Stimulated activated naive CD8-positive, alpha-beta T cell treated with anti-CD3 and anti-CD28 coated beads, Interleukin-15, amount 100 ng/mL, for 72 hours (primary cell): ENCODE measurements around the gene CFAP74.

Source experiments
- ATAC-seq: fragments of 150-1000 bp; cut with Tn5 transposase; 2 replicates; pipeline ENCODE4 v1.10.0; 2021; ENCODE audit warnings: mild to moderate bottlenecking, moderate library complexity
- DNase-seq, 2 donors: peaks; one replicate each; pipeline ENCODE4 v3.0.0; 2021 to 2022
- H3K27ac Mint-ChIP-seq, 2 donors: one replicate each; pipeline ENCODE4 v1.8.0; 2022; ENCODE audit warnings: mild to moderate bottlenecking in 2 of 2, mixed read lengths in 2 of 2, moderate library complexity in 2 of 2
- H3K27me3 Mint-ChIP-seq: one replicate; pipeline ENCODE4 v1.8.0; 2022; ENCODE audit warnings: mixed read lengths
- H3K4me1 Mint-ChIP-seq: one replicate; pipeline ENCODE4 v1.8.0; 2022; ENCODE audit warnings: mild to moderate bottlenecking, mixed read lengths
- H3K4me3 Mint-ChIP-seq, 2 donors: one replicate each; pipeline ENCODE4 v1.8.0; 2022; ENCODE audit warnings: mild to moderate bottlenecking in 2 of 2, mixed read lengths in 2 of 2, moderate library complexity in 1 of 2
- H3K9me3 Mint-ChIP-seq, 2 donors: one replicate each; pipeline ENCODE4 v1.8.0; 2022; ENCODE audit warnings: mixed read lengths in 2 of 2

Gene CFAP74

DNA sequence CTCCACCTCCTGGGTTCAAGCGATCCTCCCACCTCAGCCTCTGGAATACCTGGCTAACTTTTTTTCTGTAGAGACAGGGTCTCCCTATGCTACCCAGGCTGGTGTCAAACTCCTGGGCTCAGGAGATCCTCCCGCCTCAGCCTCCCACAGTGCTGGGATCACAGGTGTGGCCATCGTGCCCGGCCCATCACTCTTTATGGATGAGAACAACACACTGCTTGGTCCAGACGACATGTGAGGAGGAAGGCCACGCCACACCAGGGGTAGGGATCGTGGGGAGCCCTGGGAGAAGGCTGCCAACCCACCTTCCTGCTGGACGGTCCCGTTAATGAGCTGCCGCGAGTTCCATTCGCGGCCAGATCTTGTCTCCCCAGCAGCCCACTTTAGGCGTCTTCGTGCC, 10.6 kb upstream of the CFAP74 start:
- Mint-ChIP-seq H3K27me3 (peaks cover 70% of the 10 kb centered on the region), H3K9me3 (no peaks in the 10 kb centered on the region), H3K27ac (no peak overlapping the region), H3K4me1 (peaks cover 6% of the 10 kb centered on the region), H3K4me3 (no peak overlapping the region)
- DNase-seq: no peak
- ATAC-seq: no peak

DNA sequence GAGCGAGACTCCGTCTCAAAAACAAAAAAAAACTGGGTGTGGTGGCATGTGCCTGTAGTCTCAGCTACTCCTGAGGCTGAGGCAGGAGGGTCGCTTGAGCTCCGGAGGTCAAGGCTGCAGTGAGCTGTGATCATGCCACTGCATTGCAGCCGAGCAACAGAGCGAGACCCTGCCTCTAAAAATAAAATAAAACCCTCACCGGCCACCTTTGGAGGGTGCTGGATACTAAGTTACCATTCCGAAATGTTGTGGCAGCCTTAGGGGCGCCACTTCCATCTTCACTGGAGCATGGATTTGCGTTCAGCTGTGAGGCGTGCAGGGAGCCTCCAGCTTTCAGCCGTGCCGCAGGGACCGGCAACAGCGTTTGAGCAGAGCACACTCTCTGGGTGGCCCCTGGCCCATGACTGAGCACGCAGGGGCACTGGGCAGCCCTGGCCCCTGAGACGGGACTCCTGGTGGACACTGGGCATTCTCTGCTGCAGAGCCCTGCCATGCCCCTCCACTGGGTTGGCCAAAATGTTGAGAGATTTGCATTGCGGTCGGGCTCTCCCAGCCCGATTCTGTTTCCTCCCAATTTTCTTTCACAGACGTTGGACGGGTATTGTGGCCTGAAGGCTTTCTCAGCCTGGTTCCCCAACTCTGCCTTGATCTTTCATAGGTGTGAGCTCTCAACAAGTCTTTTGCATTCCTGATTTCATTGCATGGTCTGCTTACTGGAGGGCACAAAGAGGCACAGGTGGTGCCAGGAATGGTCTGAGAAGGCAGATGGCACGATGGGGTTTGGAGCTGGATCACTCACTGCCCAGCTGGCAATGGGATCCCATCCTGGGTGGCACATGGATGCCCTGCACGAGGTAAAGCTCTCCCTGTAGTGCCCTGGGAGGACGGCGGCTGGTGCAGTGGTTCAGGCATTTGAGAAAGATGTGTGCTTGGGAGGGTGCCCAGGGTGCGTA, 5.8 kb upstream of the CFAP74 start:
- peaks cover 44% of the 10 kb centered on the region for H3K27me3 Mint-ChIP-seq
- no peaks in the 10 kb centered on the region for H3K9me3 Mint-ChIP-seq
- DNase-seq: no peak
- ATAC-seq: no peak
- no peak overlapping the region for H3K27ac Mint-ChIP-seq
- no peaks in the 10 kb centered on the region for H3K4me1 Mint-ChIP-seq
- H3K4me3 Mint-ChIP-seq: no peak overlapping the region

DNA sequence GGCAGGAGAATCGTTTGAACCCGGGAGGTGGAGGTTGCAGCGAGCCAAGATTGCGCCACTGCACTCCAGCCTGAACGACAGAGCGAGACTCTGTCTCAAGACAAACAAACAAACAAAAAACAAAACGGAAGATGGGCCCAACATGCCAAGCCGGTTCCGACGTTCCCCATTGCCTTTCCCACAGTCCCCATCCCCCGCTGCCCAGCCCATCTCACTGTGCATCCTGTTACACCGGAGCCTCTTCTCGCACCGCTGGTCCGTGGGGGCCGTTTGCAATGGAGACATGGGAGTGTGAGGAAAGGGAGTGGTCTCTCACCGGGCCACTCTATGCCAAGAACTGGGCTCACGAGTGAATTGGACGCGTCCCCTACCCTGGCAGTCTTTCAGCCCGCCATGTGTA, 1.3 kb upstream of the CFAP74 start:
- DNase-seq (no peak), ATAC-seq (no peak)
- H3K4me3 Mint-ChIP-seq: no peak overlapping the region
- peaks cover 53% of the 10 kb centered on the region for H3K27me3 Mint-ChIP-seq
- no peaks in the 10 kb centered on the region for H3K9me3 Mint-ChIP-seq
- H3K27ac Mint-ChIP-seq: no peak overlapping the region
- H3K4me1 Mint-ChIP-seq: no peaks in the 10 kb centered on the region

DNA sequence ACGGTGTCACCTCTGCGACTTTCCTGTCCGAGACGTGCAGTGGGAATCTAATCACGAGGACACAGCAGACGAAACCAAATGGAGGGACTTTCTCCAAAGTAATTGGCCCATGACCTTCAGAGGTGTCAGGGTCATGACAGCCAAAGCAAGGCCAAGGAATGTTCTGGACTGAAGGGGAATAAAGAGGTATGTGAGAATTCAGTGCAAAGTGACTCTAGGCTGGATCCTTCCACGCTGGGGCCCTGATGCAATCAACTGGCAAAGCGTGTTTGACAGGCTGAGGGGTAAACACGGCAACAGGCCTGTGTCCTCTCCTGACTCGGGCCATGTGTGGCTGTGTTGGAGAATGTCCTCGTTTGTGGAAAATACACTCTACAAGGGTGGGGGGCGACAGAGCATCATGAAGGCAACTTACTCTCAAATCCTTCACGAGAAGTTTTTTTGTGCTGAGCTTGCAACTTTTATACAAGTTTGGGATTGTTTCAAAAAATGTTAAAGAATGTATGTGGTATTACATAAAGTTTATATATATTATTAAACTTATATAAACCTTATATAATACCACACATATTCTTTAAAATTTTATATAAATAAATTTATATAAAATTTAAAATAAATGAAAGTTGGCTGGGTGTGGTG, 1.7 kb downstream of the CFAP74 start:
- Mint-ChIP-seq H3K9me3 (no peaks in the 10 kb centered on the region), H3K27ac (no peak overlapping the region), H3K4me3 (no peak overlapping the region), H3K27me3 (peaks cover 55% of the 10 kb centered on the region), H3K4me1 (no peaks in the 10 kb centered on the region)
- no peak for ATAC-seq
- DNase-seq: no peak

DNA sequence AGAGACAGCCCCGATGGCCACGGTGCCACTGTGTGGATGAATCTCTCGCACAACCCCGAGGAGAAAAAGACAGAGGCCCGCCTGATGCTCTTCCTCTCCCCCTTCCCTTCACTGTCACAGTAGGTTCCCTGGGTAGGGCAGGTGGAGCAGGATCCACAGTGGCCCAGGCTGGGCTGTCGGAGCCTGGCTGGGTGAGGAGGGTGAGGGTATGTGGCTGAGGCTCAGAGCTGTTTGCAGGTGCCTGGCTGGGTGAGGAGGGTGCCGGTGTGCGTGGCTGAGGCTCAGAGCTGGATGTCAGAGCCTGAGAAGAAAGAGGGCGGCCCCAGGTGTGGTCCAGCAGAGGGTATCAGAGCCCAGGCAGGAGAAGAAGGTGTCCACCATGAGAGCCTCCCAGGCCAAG, 2.7 kb downstream of the CFAP74 start:
- DNase-seq (no peak), ATAC-seq (peak; percentile 45)

DNA sequence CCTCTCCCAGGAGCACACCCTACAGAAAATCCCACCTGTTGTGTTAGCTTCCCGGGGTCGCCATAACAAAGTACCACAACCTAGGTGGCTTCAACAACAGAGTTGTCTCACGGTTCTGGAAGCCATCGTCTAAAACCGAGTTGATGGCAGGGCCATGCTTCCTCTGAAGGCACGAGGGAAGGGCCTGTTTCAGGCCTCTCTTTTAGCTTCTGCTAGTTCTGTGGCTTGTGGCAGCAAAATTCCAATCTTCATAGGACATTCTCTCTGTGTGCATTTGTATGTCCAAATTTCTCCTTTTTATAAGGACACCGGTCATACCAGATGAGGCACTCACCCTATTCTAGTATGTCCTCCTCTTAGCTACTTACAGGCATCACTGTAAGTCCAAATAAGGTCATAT, 3.2 kb downstream of the CFAP74 start:
- no peaks in the 10 kb centered on the region for H3K9me3 Mint-ChIP-seq
- no peak overlapping the region for H3K4me3 Mint-ChIP-seq
- peaks cover 8% of the 10 kb centered on the region for H3K4me1 Mint-ChIP-seq
- DNase-seq (no peak), ATAC-seq (no peak)
- peaks cover 53% of the 10 kb centered on the region for H3K27me3 Mint-ChIP-seq
- no peak overlapping the region for H3K27ac Mint-ChIP-seq

More for the DNA sequence above, 2.7 kb downstream of the CFAP74 start:
- Mint-ChIP-seq H3K27me3 (peaks cover 57% of the 10 kb centered on the region), H3K4me3 (no peak overlapping the region), H3K4me1 (peaks cover 7% of the 10 kb centered on the region), H3K9me3 (no peaks in the 10 kb centered on the region), H3K27ac (no peak overlapping the region)

DNA sequence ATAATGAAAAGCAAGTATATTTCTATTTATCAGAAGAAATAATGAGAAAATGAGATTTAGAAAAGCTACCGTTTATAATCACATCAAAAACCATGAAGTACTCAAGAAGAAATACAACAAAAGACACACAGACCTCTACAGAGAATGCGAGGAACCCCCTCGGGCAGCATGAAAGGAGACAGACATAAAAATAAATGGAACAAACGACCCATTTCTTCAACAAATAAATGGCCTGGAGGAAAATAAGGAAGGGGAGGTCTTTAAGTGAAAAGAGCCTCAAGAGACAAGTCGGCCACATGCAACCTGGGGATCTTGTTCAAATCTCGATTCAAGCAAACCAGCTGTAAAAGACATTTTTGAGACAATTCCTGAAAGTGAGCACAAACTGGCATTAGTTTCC, 6.0 kb downstream of the CFAP74 start:
- ATAC-seq (no peak), DNase-seq (no peak)
- Mint-ChIP-seq H3K4me1 (peaks cover 8% of the 10 kb centered on the region), H3K9me3 (no peaks in the 10 kb centered on the region), H3K4me3 (no peak overlapping the region), H3K27me3 (peaks cover 43% of the 10 kb centered on the region), H3K27ac (no peak overlapping the region)

DNA sequence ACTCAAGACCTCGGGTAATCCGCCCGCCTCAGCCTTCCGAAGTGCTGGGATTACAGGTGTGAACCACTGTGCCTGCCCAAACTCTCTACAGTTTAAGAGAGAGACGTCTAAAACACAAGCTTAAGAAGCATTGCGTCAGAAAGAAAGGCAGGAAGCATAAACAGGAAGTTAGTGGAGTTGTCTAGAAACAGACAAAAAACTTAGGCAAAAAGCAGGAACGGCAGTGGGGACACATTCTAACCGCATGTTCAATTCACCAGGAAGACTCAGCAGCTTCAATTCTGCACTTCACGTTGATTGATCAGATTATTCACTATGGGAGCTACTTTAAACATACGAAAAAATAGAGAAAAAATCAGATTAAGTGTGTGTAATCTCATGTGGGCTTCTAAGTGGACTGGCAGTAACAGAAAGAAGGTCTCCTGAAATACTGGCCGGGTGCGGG, 7.4 kb downstream of the CFAP74 start:
- no peaks in the 10 kb centered on the region for H3K9me3 Mint-ChIP-seq

DNA sequence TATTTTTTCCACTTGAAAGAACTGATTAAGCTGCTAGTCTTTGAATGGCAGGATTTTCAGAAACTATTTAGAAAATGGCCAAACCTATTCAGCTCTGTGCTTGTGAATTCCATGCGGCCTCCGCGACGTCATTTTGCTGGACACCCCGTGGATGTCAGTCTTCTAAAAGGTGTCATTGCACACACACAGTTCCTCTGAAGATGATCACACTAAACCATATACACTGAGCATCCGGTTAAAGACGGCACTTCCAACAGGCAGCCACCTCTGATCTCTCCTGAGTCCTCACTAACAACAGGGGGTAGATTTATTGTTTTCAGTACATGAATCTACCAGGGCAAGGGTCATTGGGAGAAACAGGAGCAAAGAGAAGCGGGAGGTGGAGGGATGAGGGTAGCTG, 9.1 kb downstream of the CFAP74 start:
- Mint-ChIP-seq H3K4me3 (no peak overlapping the region), H3K27ac (peak overlapping the region in 1 of 2 donors; percentile 81), H3K27me3 (peaks cover 31% of the 10 kb centered on the region), H3K4me1 (peaks cover 8% of the 10 kb centered on the region), H3K9me3 (no peaks in the 10 kb centered on the region)
- no peak for ATAC-seq
- DNase-seq: no peak

More for the DNA sequence above, 7.4 kb downstream of the CFAP74 start:
- Mint-ChIP-seq H3K4me1 (peaks cover 8% of the 10 kb centered on the region), H3K27me3 (peaks cover 32% of the 10 kb centered on the region), H3K4me3 (no peak overlapping the region), H3K27ac (peak overlapping the region; percentile 83 to 92)
- ATAC-seq: no peak
- no peak for DNase-seq

DNA sequence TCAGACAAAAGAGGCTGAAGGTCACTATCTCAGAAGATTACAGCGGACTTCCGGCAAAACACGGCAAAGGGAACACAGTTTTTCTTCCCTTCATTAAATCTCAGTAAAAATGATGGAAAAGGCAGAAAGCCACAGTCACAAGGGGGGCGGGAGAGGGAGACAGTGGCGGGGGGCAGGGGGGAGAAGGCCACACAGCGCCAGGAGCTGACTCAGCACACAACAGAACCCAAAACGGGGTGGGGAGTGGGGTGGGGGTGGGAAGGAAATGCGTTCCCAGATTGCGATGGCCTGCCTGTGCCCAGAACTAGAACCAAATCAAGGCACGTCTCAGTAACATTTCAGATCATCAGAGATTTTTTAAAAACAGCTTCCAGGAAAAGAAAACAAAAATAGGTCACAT, 13.4 kb downstream of the CFAP74 start:
- Mint-ChIP-seq H3K9me3 (no peaks in the 10 kb centered on the region), H3K27me3 (peaks cover 53% of the 10 kb centered on the region)
- ATAC-seq: no peak

DNA sequence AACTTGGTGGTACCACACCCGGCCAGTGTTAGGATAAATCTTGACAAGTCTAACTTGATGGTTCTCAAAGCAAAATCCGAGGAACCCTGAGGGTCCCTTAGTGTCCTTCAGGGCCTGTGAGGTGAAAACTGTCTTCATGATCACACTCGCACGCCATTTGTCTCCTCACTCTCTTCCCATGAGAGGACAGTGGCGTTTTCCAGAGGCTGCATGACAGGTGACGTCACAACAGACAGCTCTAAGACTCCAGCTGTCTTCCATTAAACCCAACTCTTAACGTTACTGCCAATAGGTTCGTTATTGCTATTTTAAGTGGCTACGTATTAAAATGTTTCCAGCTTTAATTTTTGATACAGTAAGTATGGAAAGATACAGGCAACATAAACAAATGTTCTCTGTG, 13.8 kb downstream of the CFAP74 start:
- Mint-ChIP-seq H3K9me3 (no peaks in the 10 kb centered on the region), H3K4me3 (no peak overlapping the region), H3K27me3 (peaks cover 54% of the 10 kb centered on the region), H3K27ac (no peak overlapping the region), H3K4me1 (peaks cover 12% of the 10 kb centered on the region)
- ATAC-seq: no peak
- DNase-seq: no peak

More for the DNA sequence above, 13.4 kb downstream of the CFAP74 start:
- Mint-ChIP-seq H3K4me1 (peaks cover 12% of the 10 kb centered on the region), H3K4me3 (no peak overlapping the region), H3K27ac (no peak overlapping the region)
- DNase-seq: no peak

DNA sequence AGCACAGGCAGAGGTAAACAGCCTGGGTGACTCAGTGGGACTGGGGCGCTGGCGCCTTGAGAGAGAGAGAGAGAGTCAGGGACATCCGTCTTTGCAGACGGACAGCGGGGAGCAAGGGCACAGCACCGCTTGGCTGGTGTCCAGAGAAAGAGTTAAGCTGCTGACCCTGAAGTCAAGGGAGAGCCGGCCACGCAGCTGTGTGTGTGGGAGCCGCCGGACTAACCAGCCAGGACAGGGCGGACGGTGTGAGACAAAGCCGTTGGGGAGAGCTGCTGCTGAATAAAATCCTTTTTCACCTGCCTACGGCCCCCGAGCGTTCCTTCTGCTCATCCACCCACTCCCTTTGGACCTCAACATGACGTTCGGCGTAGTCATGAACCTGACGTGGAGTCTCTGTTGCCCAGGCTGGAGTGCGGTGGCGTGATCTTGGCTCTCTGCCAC, 14.5 kb downstream of the CFAP74 start:
- no peak for DNase-seq
- peaks cover 12% of the 10 kb centered on the region for H3K4me1 Mint-ChIP-seq
- H3K27me3 Mint-ChIP-seq: peaks cover 52% of the 10 kb centered on the region
- no peaks in the 10 kb centered on the region for H3K9me3 Mint-ChIP-seq
- no peak overlapping the region for H3K4me3 Mint-ChIP-seq
- peak overlapping the region; percentile 12 to 74 for H3K27ac Mint-ChIP-seq
- no peak for ATAC-seq

DNA sequence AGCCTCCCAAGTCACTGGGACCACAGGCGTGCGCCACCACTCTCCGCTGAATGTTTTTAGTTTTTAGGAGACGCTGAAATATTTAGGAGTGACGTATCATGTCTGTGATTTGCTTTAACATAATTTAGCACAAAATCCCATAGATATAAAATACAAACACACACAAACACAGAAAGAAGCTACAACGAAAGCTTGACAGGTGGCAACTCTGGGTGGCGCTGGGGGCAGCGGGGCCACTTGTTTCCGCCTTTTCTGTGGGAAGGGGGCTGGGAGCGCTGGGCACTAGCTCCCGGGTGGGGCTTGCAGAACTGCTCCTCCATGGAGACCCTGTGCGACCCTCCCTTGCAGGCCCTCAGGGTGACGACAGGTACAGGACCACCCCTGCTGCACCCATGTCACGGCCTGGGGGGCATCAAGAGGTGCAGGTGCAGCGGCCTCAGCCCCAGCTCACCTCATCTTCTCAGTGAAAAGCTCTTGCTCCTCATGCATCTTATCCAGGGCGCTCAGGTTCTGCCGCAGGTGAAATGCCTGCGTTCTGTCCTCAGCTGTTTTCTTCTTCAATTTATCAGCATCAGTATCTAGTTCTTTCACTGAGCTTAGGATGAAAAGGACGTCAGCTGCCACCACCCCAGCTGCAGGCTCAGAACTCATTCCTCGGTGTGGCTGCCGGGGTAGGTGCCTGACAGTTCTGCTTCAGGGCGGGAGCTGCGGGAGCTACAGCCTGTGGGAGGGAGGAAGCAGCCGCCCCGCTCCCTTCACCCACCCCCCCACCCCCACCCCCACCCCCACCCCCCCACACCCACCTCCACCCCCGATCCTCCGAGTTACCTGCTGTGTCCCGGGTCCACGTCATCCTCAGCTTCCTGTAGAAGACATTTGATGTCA, 15.3 kb downstream of the CFAP74 start:
- DNase-seq (no peak), ATAC-seq (no peak)
- no peak overlapping the region for H3K4me3 Mint-ChIP-seq
- H3K4me1 Mint-ChIP-seq: peaks cover 12% of the 10 kb centered on the region
- H3K27ac Mint-ChIP-seq: peak overlapping the region in 1 of 2 donors; percentile 74
- peaks cover 52% of the 10 kb centered on the region for H3K27me3 Mint-ChIP-seq
- no peaks in the 10 kb centered on the region for H3K9me3 Mint-ChIP-seq

DNA sequence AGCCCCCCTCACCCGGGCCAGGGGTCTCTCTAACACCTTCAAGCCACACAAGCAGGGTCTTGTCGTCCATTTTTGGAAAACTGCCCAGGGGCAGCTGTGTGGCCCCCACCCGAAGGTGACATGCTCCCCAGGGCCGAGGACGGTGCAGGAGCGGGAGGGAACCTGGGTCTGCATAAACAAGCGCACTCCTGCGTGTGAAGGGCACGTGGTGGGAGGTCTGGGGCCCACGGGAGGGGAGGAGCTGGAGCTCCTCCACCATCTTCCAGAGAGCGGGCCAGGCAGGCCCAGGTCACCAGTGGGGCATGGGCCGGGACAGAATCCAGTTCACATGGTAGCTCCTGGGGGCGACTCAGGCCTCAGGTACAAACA, 16.5 kb downstream of the CFAP74 start:
- peaks cover 12% of the 10 kb centered on the region for H3K4me1 Mint-ChIP-seq
- ATAC-seq: no peak
- no peak overlapping the region for H3K27ac Mint-ChIP-seq

DNA sequence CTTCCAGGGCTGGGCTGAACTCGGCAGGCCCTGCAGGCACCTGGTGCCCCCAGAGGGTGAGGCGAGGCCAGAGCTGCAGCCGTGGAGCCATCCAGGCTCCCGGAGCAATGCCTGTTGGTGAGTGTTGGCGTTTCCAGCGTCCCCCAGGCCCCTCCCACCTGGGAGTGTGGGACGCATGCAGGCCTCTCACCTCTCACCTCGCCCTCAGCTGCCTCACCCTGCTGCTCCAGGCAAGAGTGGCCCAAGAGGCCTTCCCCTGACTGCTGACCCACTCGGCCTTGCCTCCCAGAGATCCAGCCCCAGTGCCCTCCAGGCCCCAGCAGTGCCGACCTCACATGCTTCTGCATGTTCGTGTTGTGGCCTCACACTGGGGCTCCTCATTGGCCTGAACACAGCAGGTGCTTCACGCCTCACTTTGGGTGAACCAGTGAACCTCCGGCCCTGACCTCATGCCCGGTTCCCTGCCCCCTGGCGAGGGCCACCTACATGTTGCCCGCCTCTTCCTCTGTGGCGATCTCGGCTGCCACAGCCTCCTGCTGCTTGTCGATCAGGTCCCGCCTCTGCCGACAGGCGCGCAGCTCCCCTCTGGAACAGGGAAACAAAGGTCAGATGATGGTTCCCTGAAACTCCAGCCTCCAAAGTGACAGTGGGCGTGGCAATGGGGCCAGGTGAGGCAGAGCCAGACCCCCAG, 17.0 kb downstream of the CFAP74 start:
- Mint-ChIP-seq H3K27me3 (peaks cover 52% of the 10 kb centered on the region), H3K4me1 (peaks cover 12% of the 10 kb centered on the region), H3K27ac (no peak overlapping the region), H3K4me3 (no peak overlapping the region), H3K9me3 (no peaks in the 10 kb centered on the region)
- no peak for ATAC-seq
- no peak for DNase-seq

More for the DNA sequence above, 16.5 kb downstream of the CFAP74 start:
- Mint-ChIP-seq H3K27me3 (peaks cover 52% of the 10 kb centered on the region), H3K9me3 (no peaks in the 10 kb centered on the region), H3K4me3 (no peak overlapping the region)
- no peak for DNase-seq
